Measurements from ENCODE around the gene LRRC74A. TPM values are rescaled to one million over a fixed set of nuclear protein-coding genes. Genes with fewer than 3 reads are reported as not detected.

Gene LRRC74A
- total RNA-seq, 4 donors from 2014 or later = not detected

GRCh38 chr14:76808011-76808410 lies 18.2 kb upstream of the LRRC74A start:
- intact Hi-C loops (cut with DNase I) = no loop called here
- no peak for DNase-seq
- peaks cover 0 to 16% of the 10 kb centered on the region in 2 donors for H3K4me1 ChIP-seq
- H3K27me3 ChIP-seq = no peaks in the 10 kb centered on the region
- peaks cover 9 to 25% of the 10 kb centered on the region in 2 donors for H3K36me3 ChIP-seq
- WGBS, 2 donors = 87 to 93% methylated on average over 1 of the region's 1 CpG
- TF ChIP-seq POLR2A (IDR thresholded peaks at IDR 0.05) (no peak), CTCF (IDR thresholded peaks at IDR 0.05) (no peak)
- no peak overlapping the region for H3K27ac ChIP-seq
- no peak overlapping the region for H3K4me3 ChIP-seq (replicated peaks in 1 of 3)
- H3K9me3 ChIP-seq = no peaks in the 10 kb centered on the region

DNA sequence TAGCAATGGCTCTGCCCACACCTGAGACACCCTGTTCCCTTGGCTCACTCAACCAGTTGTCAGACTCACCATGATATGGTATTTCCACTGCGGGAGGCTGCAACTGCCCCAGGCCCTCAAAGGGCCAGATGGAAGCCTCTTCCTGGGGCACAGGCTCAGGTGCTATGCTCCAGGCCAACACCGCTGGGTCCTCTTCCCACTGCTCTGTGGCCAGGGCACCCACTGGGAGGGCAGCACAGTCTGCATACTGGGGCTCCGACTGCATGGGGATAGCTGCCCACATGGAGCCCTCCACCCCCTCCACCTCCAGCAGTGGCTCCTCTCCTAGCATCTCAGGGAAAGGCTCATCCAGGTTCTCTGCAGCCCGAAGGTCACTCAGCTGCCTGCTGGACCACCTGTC lies 17.2 kb upstream of the LRRC74A start:
- H3K4me3 ChIP-seq (replicated peaks in 1 of 3) = no peak overlapping the region
- no peak for DNase-seq
- no peak overlapping the region for H3K27ac ChIP-seq
- no peaks in the 10 kb centered on the region for H3K9me3 ChIP-seq
- H3K27me3 ChIP-seq = no peaks in the 10 kb centered on the region
- peaks cover 0 to 15% of the 10 kb centered on the region in 2 donors for H3K36me3 ChIP-seq
- intact Hi-C loops (cut with DNase I) = no loop called here
- 89 to 97% methylated on average over 3 to 4 of the region's 4 CpGs for WGBS, 2 donors
- TF ChIP-seq CTCF (IDR thresholded peaks at IDR 0.05) = no peak
- TF ChIP-seq POLR2A (IDR thresholded peaks at IDR 0.05) = no peak
- H3K4me1 ChIP-seq = peaks cover 0 to 17% of the 10 kb centered on the region in 2 donors

DNA sequence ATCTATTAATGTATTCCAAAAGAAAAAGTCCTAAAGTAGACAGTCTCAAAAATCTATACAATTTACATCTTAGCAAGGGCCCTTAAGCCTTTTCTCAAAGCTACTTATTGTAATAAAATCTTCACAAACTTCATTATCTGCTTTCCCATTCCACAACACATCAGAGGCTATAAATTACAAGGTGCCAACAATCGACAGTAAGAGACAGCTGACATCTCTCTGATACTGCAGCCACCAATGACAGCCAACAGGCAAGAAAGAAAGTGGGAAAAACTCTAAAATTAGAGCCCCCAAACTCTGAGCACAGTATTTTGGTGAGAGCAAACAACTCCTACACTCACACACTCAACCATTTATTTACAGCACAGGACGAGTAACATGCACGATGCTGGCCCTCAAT lies 15.7 kb upstream of the LRRC74A start:
- Histone ChIP-seq H3K36me3 (peaks cover 0 to 12% of the 10 kb centered on the region in 2 donors), H3K4me1 (peaks cover 0 to 17% of the 10 kb centered on the region in 2 donors), H3K9me3 (no peaks in the 10 kb centered on the region), H3K27me3 (no peaks in the 10 kb centered on the region), H3K27ac (no peak overlapping the region), H3K4me3 (replicated peaks in 1 of 3) (no peak overlapping the region)
- DNase-seq = no peak
- WGBS, 2 donors = 51 to 59% methylated on average over 3 of the region's 3 CpGs
- TF ChIP-seq CTCF (IDR thresholded peaks at IDR 0.05) (no peak), POLR2A (IDR thresholded peaks at IDR 0.05) (no peak)
- intact Hi-C loops (cut with DNase I) = no loop called here

DNA sequence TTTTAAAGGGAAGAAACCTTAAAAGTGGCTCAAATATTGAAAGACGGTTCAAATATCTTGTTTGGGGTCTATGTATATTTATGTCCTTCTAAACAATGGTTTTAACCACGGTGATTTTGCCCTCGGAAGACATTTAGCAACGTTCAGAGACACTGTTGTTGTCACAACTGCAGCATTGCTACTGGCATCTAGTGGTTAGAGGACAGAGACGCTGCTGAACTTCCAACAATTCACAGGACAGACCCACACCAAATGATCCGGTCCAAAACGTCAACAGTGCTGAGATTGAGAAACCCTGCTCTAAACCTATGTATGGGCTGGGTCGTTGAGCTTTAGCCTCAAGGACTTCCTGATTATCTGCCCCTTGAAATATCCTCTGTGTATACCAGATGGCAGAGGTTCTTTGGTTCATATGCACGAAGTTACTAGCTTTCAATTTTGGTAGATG lies 15.2 kb upstream of the LRRC74A start:
- intact Hi-C loops (cut with DNase I) = no loop called here
- H3K9me3 ChIP-seq = no peaks in the 10 kb centered on the region
- H3K4me3 ChIP-seq (replicated peaks in 1 of 3) = no peak overlapping the region
- H3K27me3 ChIP-seq = no peaks in the 10 kb centered on the region
- H3K4me1 ChIP-seq = peaks cover 0 to 17% of the 10 kb centered on the region in 2 donors
- peaks cover 0 to 12% of the 10 kb centered on the region in 2 donors for H3K36me3 ChIP-seq
- DNase-seq = no peak
- H3K27ac ChIP-seq = peak overlapping the region in 1 of 3 donors; percentile 88
- TF ChIP-seq POLR2A (IDR thresholded peaks at IDR 0.05) = no peak
- TF ChIP-seq CTCF (IDR thresholded peaks at IDR 0.05) = peak in 1 of 6 experiments; percentile 41
- 7 to 13% methylated on average over 9 of the region's 9 CpGs for whole genome bisulfite sequencing, 2 donors

DNA sequence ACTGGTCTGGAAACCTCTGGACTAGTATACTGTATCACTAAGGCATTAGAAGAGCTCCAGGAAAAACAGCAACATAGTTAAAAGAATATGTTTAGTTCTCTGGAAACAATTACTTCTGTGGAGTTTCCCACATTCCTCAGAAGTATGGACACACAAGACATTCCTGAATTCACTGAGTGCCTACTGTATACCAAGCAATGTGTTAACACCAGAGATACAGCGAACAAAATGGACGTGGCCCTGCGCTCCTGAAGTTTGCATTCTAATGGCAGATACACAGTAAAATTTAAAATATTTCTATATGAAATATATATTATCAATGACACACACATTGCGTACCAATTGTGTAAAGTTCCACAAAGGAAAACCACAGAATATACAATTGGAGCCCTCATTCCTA lies 14.6 kb upstream of the LRRC74A start:
- Histone ChIP-seq H3K9me3 (no peaks in the 10 kb centered on the region), H3K36me3 (peaks cover 0 to 8% of the 10 kb centered on the region in 2 donors), H3K27me3 (no peaks in the 10 kb centered on the region), H3K4me1 (peaks cover 0 to 17% of the 10 kb centered on the region in 2 donors), H3K27ac (peak overlapping the region in 1 of 3 donors; percentile 88), H3K4me3 (replicated peaks in 1 of 3) (peak overlapping the region in 2 of 3 donors; percentile 31 to 77)
- no peak for DNase-seq
- intact Hi-C loops (cut with DNase I) = no loop called here
- 69 to 72% methylated on average over 4 of the region's 4 CpGs for WGBS, 2 donors
- TF ChIP-seq CTCF (IDR thresholded peaks at IDR 0.05) (no peak), POLR2A (IDR thresholded peaks at IDR 0.05) (no peak)

All from thyroid gland (tissue), 4 donors.